ENCODE results near the gene C19orf81.
"Not testable (repeated sequence)": the region's sequence is repeated elsewhere in the genome, so short reads cannot be mapped to it uniquely, and the experiment has no call there.

The C19orf81 gene

DNA sequence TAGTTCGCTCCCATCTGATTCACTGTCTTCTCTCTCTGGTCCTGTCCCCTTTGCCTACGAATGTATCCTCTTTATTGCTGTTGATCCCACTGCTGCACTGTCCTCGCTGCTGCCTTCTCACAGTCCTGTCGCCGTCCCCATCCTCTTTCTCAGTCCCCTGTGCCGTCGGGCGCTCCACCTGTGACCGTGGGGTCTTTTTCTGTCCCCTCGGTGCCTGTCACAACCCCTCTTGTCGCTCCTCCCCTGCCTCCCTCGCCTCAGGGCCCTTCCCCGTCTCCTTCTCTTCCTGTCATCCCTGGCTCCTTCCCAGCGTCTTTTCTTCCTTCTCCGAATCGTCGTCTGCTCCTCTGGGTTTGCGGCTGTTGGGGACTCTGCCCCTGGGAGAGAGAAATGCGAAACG, 41.9 kb upstream of the C19orf81 start:
- CTCF ChIA-PET: interaction anchor here (0.8 to 2.1 kb wide), 5 partner anchors 62 to 669 kb away, joined by 3 to 5 read pairs (median 4); no protein-coding TSS in a partner anchor
- POLR2A ChIA-PET: no interaction called here
- H3K4me3 ChIP-seq (ENCODE audit: low read depth, low read length): no peak overlapping the region
- no peak for DNase-seq (ENCODE audit: low read depth, low spot score)
- TF ChIP-seq, protein P1, sequence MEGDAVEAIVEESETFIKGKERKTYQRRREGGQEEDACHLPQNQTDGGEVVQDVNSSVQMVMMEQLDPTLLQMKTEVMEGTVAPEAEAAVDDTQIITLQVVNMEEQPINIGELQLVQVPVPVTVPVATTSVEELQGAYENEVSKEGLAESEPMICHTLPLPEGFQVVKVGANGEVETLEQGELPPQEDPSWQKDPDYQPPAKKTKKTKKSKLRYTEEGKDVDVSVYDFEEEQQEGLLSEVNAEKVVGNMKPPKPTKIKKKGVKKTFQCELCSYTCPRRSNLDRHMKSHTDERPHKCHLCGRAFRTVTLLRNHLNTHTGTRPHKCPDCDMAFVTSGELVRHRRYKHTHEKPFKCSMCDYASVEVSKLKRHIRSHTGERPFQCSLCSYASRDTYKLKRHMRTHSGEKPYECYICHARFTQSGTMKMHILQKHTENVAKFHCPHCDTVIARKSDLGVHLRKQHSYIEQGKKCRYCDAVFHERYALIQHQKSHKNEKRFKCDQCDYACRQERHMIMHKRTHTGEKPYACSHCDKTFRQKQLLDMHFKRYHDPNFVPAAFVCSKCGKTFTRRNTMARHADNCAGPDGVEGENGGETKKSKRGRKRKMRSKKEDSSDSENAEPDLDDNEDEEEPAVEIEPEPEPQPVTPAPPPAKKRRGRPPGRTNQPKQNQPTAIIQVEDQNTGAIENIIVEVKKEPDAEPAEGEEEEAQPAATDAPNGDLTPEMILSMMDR (IDR thresholded peaks at IDR 0.05; ENCODE audit: insufficient read depth, low read length, missing control alignments): no peak

DNA sequence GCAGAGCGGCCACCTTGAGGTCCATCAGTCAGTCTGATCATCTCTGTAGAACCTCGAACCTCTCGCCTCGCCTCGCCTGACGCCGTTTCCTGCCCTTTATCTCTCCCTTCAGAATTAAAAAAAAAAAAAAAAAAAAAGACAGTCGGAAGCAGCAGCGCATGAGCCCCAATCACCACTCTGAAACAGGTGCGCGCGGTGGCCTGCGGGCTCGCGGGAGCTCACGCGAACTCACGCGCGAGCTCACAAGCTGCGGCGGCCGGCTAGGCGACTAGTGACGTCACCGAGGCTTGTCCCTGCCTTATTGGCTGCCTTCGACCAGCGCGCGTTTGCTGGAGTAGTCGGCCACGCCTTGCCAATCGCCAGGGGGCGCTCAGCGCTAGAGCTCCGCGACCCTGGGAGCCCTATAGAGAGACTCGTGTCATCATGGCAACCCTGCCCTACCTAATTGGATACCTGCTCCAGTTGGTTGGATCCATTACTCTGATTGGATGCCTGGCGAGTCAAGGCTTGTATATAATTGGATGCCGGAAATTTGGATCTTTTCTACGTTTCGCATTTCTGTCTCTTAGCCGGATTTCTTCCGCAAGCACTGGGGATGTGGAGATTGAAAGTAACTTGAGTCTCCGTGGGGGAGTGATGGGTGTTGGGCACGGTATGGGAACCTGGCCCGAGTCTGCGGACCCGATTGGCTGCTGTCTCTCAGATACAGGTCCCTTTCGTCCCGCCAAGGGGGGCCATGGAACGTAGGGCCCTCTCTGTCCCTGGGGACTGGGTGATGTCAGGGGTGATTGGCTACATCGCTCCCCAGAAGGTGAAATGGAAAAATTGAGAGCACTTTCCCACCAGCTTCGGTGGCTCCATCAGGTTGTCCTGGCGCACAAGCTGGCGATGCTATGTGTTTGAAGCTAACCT, 41.1 kb upstream of the C19orf81 start:
- peak; percentile 0 for DNase-seq (ENCODE audit: low read depth, low spot score)
- POLR2A ChIA-PET: no interaction called here
- H3K4me3 ChIP-seq (ENCODE audit: low read depth, low read length): no peak overlapping the region
- CTCF ChIA-PET: interaction anchor here (0.8 to 2.1 kb wide), 5 partner anchors 62 to 670 kb away, joined by 3 to 5 read pairs (median 4); no protein-coding TSS in a partner anchor
- TF ChIP-seq, protein P1 (IDR thresholded peaks at IDR 0.05; ENCODE audit: insufficient read depth, low read length, missing control alignments): peak; percentile 54

DNA sequence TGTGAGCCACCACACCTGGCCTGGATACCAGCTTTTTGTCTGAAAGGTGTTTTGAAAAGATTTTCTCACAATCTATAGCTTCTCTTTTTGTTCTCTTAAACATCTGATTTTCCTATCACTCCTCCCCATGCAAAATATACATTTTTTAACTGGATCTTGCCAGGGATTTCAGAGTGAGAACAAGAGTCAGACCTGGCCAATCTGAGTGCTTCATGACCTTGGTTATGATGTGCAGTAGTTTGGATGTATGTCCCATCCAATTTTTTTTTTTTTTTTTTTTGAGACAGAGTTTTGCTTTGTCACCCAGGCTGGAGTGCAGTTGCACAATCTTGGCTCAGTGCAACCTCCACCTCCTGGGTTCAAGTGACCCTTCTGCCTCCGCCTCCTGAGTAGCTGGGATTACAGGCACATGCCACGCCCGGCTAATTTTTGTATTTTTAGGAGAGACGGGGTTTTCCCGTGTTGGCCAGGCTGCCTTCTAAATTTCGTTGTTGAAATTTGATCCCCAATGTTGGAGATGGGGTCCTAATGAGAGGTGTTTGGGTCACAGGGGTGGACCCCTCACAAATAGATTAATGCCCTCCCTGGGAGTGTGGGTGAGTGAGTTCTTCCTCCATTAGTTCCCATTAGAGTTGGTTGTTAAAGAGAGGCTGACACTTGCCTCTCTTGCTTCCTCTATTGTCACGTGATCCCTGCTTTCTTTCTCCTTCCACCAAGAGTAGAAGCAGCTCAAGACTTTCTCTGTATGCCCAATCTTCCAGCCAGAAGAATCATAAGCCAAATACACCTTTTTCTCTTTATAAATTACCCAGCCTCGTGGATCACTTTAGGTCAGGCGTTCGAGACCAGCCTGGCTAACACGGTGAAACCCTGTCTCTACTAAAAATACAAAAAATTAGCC, 36.5 kb upstream of the C19orf81 start:
- POLR2A ChIA-PET: interaction anchor here (0.6 kb wide), 1 partner anchor 43 kb away, joined by 3 read pairs; no protein-coding TSS in a partner anchor
- not testable (repeated sequence) for DNase-seq (ENCODE audit: low read depth, low spot score); H3K4me3 ChIP-seq (ENCODE audit: low read depth, low read length)
- CTCF ChIA-PET: interaction anchor here (1.1 kb wide), 1 partner anchor 57 kb away, joined by 3 read pairs; no protein-coding TSS in a partner anchor

DNA sequence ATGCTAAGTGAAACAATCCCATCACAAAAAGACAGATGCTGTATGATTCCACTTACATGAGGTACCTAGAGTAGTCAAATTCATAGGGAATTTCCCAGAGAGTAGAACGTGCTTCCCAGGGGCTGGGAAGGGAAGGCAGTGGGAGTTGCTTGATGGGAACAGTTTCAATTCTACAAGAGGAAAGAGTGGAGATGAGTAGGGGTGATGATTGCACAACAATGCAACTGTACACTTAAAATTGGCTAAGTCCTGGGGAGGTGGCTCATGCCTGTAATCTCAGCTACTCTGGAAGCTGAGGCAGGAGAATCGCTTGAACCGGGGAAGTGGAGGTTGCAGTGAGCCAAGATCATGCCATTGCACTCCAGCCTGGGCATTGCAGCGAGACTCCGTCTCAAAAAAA, 30.9 kb upstream of the C19orf81 start:
- CTCF ChIA-PET; DNase-seq (ENCODE audit: low read depth, low spot score); POLR2A ChIA-PET; H3K4me3 ChIP-seq (ENCODE audit: low read depth, low read length): not testable (repeated sequence)

DNA sequence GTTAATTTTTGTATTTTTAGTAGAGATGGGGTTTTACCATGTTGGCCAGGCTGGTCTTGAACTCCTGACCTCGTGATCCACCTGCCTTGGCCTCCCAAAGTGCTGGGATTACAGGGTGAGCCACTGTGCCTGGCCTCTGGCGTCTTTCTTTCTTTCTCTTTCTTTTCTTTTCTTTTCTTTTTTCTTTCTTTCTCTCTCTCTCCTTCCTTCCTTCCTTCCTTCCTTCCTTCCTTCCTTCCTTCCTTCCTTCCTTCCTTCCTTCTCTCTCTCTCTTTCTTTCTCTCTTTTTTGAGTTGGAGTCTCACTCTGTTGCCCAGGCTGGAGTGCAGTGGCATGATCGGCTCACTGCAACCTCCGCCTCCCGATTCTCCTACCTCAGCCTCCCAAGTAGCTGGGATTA, 30.1 kb upstream of the C19orf81 start:
- H3K4me3 ChIP-seq (ENCODE audit: low read depth, low read length); DNase-seq (ENCODE audit: low read depth, low spot score); CTCF ChIA-PET; POLR2A ChIA-PET: not testable (repeated sequence)

DNA sequence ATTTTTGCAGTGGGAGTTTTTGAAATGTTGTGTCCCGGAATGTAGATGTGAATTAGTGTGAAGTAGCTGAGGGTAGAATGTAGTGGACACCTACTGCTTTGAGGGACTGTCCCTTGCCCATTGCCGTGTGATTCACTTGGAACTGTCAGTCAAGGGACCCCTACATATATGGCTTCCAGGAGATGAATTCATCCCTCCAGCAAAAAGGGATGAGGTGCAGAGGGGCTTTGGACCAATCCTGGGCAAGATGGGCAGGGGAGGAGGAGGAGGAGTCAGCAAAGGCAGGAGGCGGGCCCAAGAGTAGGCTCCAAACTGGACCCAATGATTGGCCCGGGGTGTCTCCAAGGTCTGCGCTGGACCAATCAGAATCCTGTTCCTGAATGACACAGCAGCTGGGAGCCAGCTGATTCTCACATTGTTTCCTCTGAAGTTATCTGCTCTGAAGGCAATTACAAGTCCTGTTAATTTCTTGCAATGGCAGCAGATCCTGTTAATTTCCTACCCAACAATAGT, 28.8 kb upstream of the C19orf81 start:
- CTCF ChIA-PET; POLR2A ChIA-PET; H3K4me3 ChIP-seq (ENCODE audit: low read depth, low read length); DNase-seq (ENCODE audit: low read depth, low spot score): not testable (repeated sequence)

DNA sequence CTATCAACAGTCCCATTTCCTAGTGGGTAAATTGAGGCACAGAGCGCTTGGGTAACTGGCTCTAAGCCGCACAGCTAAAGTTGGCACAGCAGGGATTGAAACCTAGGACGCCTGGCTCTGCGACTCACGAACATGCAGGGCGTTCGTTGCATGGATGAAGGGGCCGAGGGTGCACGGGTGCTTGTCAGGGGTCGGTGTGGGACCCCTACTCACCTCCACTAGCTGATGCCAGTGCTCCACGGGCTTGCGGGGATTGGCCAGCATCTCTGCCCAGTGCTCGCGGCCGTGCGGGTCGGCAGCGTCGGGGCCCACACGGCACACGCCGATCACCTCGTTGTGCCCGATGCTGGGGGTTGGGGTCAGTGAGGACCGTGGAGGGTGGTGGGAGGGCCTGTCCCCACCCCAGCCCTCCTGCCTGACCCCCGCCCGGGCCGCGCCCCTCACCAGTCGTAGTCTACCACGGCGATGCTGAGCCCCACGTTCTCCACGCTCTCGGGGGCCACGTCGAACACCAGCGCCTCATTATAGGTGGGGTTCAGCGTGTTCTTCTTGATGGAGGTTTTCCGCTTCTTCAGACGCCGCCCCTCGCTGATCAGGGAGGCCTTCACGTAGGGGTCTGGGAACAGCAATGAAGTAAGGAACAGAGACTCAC, 24.2 kb upstream of the C19orf81 start:
- POLR2A ChIA-PET: no interaction called here
- no peak for DNase-seq (ENCODE audit: low read depth, low spot score)
- H3K4me3 ChIP-seq (ENCODE audit: low read depth, low read length): no peak overlapping the region
- CTCF ChIA-PET: no interaction called here
- TF ChIP-seq, protein P1 (IDR thresholded peaks at IDR 0.05; ENCODE audit: insufficient read depth, low read length, missing control alignments): no peak

DNA sequence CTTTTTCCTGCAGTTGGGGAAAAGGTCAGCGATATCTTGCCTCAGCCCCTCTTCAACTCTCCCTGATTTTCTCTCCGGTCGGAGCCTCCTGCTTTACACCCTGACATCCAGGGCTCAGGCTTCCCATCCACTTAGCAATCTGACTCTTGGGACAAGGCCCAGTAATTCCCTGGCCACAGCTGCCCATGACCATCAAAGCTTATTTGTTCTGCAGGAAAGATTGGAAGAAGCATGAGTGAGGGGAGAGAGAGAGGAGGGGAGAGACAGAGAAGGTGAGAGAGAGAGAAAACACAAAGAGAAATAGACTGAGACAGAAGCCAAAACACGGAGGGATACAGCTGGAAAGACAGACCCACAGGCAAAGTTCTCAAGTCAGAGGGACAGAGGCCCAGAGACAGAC, 23.2 kb upstream of the C19orf81 start:
- CTCF ChIA-PET: no interaction called here
- TF ChIP-seq, protein P1 (IDR thresholded peaks at IDR 0.05; ENCODE audit: insufficient read depth, low read length, missing control alignments): no peak
- DNase-seq (ENCODE audit: low read depth, low spot score): no peak
- no peak overlapping the region for H3K4me3 ChIP-seq (ENCODE audit: low read depth, low read length)
- POLR2A ChIA-PET: no interaction called here
